ENCODE results near the gene RGL3.
"Not testable (repeated sequence)": the region's sequence is repeated elsewhere in the genome, so short reads cannot be mapped to it uniquely, and the experiment has no call there.

RGL3 gene

GRCh38 chr19:11448923-11449554, 29.9 kb upstream of the RGL3 start:
- DNase-seq (ENCODE audit: low read depth) = no peak

- DNase-seq (ENCODE audit: low read depth) = no peak
Measured at GRCh38 chr19:11448410-11448809, 29.3 kb upstream of the RGL3 start.

- no peak for DNase-seq (ENCODE audit: low read depth)
Measured at GRCh38 chr19:11447347-11448262, 28.5 kb upstream of the RGL3 start.

GRCh38 chr19:11446652-11447301, 27.7 kb upstream of the RGL3 start:
- DNase-seq (ENCODE audit: low read depth) = peak; percentile 20

GRCh38 chr19:11446271-11446651, 27.1 kb upstream of the RGL3 start:
- no peak for DNase-seq (ENCODE audit: low read depth)

GRCh38 chr19:11445141-11445540, 26.0 kb upstream of the RGL3 start:
- no peak for DNase-seq (ENCODE audit: low read depth)

- DNase-seq (ENCODE audit: low read depth) = no peak
Measured at GRCh38 chr19:11444059-11444458, 24.9 kb upstream of the RGL3 start.

- no peak for DNase-seq (ENCODE audit: low read depth)
Measured at GRCh38 chr19:11437955-11438354, 18.8 kb upstream of the RGL3 start.

GRCh38 chr19:11435833-11436313, 16.8 kb upstream of the RGL3 start:
- no peak for DNase-seq (ENCODE audit: low read depth)

GRCh38 chr19:11435057-11435832, 16.1 kb upstream of the RGL3 start, which contains the start of the genes ODAD3 and PRKCSH:
TSS of gene ODAD3 (minus strand) at chr19:11435121. CDS start at chr19:11435016, 105 bp downstream.
TSS of gene PRKCSH (plus strand) at chr19:11435635. CDS start at chr19:11436118, 483 bp downstream.
- peak; percentile 96 for DNase-seq (ENCODE audit: low read depth)

GRCh38 chr19:11434703-11435056, 15.6 kb upstream of the RGL3 start:
- DNase-seq (ENCODE audit: low read depth) = no peak

- not testable (repeated sequence) for DNase-seq (ENCODE audit: low read depth)
Measured at GRCh38 chr19:11433526-11433925, 14.4 kb upstream of the RGL3 start.

GRCh38 chr19:11426656-11427055, 7.5 kb upstream of the RGL3 start:
- no peak for DNase-seq (ENCODE audit: low read depth)

GRCh38 chr19:11425719-11426457, 6.8 kb upstream of the RGL3 start:
- DNase-seq (ENCODE audit: low read depth) = no peak

GRCh38 chr19:11423791-11424181, 4.7 kb upstream of the RGL3 start:
- DNase-seq (ENCODE audit: low read depth) = no peak

GRCh38 chr19:11423164-11423790, 4.2 kb upstream of the RGL3 start:
- DNase-seq (ENCODE audit: low read depth) = no peak

- DNase-seq (ENCODE audit: low read depth) = peak; percentile 46
Measured at GRCh38 chr19:11422163-11423065, 3.3 kb upstream of the RGL3 start.

- DNase-seq (ENCODE audit: low read depth) = no peak
Measured at GRCh38 chr19:11421371-11422098, 2.4 kb upstream of the RGL3 start.
